IPS-NIHi7 (cell line): Measurements from ENCODE around the gene GPC1.

Experiments used
- DNase-seq: peaks from one replicate; pipeline ENCODE4 v3.0.0; 2012; ENCODE audit warnings: mixed read lengths; ENCODE audit errors: extremely low spot score

The GPC1 gene

DNA sequence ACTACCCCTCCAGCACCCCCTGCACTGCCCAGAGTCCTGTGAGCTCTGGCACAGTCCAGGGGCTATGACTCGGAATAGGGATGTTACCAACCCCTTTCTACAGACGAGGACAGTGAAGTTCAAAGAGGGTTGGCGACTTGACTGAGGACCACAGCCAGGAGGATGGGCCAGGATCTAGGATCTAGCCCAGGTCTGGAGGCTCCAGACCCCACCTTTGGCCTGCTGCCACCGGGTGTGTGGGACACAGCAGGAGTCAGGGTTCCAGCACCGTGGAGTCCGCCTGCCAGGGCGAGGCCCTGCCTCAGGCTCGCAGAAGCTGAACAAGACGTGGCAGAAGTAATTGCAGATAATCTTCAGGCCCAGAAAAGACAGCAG is 37.9 kb upstream of the GPC1 start:
- no peak for DNase-seq

DNA sequence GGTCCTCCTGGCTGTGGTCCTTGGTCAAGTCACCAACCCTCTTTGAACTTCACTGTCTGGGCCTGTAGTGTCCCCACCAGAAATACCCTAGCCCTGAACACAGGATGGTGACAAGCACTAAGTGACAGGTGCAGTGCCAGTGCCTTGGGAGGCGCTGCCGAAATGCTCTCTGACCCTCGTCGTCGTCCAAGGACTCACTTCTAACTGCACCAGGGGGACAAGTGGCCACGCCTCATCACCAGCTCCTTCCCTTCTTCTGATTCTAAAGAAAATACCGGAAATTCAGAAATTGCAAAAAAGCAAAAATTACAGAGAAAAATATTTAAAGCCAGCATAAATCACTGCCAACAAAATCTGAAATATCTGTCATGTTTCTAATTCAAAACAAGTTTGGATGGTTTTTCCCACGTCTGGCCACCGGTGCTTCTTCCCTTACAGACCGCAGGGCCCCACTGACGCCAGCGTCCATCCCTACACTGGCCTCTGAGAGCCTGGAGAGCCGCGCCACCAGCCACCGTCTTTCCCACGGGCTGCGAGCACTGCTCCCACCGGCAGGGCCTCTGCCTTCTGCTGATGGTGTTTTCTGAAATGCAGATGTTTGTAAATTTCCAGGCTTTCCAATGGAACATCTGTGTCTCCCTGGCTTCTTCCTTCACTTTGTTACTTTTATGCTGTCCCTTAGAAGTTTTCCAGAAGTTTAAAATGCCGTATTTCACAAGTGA is 37.4 kb upstream of the GPC1 start:
- DNase-seq = no peak

DNA sequence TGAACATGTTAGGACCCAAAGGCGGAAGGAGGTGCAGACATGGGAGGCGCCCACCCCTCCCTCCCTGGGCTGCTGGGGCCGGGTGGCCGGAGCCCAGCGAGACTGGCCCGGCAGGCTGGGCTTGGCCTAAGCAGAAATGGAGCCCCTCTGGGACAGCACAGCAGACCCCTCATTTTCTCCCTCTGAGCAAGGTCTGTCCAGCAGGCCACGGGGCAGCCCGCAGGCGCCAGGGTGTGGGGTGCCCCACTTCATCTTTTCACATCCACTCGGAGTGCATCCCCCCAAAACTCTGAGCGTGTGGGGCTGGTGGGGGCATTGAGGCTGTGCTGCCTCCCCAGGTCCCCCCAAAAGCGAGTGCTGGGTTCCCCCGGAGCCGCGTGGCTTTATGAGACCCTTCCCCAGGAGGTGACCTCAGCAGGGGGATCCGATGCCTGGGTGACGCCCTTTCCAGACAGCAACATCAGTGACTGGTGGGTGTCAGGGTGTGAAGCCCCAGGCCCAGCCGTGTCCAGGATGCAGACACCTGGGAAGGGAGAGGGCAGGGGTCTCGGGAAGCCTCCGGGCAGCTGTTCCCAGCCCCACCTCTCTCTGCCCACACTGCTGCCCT is 36.7 kb upstream of the GPC1 start:
- DNase-seq = no peak

DNA sequence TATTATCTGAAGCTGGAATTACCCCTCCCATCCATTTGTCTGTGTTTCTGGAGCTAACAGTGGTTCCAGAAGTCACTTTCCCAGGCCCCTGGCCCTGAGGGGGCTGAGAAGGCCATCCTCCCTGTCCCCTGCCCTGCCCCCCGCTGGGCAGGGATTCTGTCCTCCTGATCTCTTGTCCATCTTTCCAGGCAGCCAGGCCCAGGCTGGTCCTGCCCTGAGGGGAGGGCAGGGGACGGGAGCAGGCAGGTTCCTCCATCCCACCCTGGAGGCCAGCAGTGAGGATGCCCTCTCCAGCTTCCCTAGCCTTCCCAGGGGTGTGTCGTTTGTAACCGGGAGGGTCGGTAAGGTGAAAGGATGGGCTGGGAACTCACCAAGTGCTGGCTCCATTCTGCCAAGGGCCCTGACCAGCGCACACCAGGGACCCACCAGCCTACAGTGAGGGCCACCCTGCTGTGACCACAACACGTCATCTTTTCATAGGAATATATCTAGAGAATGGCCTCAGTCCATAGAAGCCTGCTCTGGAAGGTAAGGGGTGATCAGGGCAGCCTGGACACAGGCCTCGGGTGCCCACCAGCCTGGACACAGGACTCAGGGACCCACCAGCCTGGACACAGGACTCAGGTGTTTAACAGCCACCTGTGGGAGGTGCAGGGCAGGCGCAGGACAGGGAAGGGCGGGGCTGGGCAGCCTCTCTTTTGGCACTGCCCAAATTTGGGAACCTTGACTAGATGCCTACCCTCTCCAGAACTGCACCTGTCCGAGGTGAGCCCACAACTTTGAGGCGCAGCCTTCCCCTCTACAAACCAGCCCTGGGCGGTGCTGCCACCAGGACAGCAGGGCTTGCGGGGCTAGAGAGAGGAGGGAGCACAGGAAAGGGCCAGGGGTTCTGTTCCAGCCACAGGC is 35.8 kb upstream of the GPC1 start:
- DNase-seq = no peak

DNA sequence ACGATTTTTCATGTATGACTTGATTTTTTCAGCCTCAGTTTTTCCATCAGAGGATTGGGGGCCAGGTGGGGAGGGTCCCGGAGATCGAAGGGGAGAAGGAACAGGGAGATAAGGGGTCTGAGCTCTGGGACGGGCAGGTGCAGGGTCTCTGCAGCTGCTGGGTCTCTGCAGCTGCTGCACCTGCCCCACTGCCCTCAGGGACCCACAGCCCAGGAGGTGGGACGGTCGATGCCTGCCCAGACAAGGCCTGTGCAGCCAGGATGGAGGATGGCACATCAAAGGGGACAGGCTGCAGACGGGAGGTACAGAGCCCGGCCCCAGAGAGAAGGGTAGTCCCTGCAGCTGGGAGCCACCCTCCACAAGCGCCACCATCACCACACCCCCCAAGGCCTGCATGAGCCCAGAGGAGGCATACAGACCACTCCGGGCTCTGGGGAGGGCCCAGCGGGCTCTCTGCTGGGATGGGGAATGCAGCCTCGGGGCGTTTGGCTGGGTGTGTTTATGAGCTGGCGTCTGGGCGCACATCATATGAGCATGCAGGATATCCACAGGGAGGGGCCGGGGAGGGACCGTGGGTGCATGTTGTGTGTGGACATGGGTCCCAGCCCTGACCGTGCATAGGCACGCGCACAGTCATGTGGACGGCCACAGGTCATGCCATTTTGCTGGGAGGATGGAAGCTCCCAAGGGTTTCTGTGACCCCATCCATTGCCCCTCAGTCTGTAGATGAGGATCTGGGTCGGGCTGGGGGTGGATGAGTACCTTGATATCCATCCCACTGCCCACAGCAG is 34.9 kb upstream of the GPC1 start:
- DNase-seq = no peak

DNA sequence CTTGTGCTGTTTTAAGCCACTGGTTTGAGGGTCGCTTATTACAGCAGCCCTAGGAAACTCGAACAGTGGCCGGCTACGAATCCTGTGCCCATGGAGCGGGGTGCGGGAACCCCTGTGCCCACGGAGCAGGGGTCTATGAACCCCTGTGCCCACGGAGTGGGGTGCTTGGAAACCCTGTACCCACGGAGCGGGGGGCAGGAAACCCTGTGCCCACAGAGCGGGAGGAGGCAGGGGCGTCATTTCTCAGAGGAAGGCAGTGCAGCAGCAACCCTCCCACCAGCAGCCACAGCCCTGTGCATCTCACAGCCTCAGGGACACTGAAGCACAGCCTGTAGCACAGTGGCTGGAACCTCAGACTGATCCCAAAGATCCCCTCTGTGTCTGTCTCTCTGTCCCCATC is 34.2 kb upstream of the GPC1 start:
- no peak for DNase-seq

DNA sequence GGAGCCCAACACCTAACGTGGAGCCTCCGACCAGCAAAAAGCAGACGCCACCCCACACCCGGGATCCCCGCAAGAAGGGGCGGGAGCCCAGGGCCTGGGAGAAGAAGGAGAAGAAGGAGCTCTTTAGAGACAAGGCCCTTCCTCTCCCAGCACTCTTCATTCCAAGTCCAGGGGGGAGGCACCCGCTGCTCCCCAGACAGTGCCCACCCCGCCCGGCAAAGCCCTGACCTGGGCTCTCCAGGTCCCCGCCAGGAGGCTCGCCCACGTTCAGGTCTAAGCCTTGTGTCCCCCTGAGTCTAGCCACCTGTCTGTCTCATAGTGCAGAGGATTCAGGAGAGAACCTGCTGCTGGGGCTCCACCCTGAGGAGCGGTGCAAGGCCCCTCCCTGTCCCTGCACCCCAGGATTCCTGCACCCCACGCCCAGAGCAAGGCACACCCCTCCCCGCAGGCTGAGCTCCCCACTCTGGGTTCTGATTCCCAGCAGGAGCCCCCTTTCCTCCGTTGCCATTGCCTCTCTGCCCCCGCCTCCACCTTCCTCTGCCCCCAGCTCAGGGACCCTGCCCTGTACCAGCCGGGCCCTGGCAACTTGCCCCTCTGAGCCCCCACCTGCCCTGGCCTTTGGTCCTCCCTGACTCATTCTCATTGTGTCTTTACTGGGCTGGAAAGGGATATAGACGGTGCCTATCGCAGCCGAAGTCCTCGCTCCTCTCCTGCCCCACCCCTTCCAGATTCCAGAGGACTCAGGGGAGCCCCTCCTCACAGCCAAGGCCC is 33.5 kb upstream of the GPC1 start:
- no peak for DNase-seq

DNA sequence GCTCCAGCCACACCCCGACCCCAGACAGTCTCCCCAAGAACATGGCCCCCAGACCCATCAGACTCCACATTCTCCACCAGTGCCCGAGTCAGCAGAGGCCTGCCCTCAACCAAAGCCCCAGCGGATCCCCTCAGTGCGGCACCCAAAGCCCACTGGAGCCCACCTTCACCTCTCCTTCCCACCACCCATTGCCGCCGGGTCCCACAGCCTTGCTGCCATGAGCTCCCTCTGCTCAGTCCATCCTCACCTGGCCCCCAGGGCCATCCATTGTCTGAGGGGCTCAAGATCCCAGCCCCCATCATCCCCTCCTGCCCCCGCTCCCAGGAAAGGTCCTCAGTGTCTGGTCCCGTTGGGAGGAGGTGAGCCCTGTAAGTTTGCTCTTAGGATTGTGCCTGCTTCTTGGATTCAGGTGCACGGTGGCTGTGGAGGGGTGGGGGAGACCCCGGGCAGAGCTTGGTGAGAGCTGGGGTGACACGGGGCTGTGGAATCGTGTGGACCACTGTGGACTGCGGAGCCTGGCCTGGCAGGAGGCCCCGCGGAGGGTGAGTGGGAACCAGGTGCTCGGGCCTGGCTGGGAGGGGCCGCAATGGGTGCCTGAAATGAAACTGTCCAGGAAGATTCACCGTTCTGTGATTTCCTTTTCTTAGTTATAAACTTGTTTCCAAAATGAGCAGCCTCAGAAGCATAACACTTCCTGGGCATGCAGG is 32.7 kb upstream of the GPC1 start:
- DNase-seq = no peak

DNA sequence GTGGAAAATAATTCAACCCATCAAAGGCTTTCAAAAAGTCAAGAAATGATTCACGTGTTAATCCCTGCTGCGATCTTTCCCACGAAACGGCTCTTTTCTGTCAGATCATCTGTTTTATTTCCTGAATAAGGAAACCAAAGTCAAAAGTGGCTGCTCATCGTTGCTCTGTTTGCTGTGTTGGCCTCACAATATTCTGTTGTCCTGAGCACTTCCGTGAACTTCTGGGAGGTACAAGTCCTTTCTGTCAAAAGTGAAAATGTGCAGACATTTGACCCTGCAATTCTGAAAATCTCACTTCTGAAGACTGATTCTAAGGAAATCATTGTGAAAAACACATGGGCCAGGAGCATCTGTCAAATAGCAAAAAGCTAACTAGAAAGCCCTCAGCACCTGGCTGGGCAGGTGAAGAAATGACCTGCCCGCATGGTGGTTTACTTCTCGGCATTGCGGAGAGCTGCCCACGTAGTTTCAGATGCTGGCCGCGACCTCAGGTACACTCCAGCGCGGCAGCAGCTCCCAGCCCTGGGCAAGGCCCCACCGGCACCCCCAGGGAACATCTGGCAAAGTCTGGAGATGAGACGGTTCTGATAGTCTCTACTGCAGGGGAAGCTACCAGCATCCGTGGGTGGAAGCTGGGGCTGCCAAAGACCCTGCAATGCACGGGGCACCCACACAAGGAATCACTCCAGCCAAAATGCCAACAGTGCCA is 31.9 kb upstream of the GPC1 start:
- no peak for DNase-seq

DNA sequence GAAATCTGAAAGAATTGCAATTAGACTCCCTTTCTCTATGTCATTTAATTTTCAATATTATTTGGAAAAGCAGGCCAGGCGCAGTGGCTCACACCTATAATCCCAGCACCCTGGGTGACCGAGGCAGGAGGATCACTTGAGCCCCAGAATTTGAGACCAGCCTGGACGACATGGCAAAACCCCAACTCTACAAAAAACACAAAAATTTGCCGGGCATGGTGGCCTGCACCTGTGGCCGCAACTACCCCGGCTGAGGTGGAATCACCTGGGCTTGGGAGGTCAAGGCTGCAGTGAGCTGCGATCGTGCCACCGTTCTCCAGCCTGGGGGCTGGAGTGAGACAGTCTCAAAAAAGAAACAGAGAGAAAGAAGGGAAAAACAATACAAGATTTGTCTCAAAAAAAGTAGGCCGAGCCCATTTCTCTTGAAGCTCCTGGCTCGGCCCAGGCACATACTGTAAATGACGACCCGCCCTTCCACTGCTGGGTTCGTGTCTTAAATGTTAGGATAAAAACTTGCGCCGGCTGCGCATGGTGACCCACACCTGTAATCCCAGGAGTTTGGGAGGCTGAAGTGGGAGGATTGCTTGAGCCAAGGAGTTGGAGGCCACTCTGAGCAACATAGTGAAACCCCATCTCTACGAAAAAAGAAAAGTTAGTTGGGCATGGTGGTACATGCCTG is 31.1 kb upstream of the GPC1 start:
- no peak for DNase-seq

DNA sequence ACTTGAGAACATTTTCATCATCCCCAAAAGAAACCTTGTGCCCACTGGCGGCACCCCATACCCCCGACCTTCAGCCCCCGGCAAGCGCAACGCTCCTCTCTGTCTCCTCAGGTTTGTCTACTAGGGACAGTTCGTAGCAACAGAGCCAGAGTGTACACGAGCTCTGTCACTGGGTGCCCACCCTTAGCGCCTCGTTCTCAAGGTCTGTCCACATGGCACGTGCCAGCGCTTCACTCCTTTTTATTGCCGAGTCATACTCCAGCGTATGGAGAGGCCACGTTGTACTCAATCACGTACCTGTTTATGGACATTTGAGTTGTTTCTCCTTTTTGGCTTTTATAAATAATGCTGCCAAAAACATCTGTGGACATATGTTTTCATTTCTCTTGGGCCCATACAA is 30.3 kb upstream of the GPC1 start:
- no peak for DNase-seq

DNA sequence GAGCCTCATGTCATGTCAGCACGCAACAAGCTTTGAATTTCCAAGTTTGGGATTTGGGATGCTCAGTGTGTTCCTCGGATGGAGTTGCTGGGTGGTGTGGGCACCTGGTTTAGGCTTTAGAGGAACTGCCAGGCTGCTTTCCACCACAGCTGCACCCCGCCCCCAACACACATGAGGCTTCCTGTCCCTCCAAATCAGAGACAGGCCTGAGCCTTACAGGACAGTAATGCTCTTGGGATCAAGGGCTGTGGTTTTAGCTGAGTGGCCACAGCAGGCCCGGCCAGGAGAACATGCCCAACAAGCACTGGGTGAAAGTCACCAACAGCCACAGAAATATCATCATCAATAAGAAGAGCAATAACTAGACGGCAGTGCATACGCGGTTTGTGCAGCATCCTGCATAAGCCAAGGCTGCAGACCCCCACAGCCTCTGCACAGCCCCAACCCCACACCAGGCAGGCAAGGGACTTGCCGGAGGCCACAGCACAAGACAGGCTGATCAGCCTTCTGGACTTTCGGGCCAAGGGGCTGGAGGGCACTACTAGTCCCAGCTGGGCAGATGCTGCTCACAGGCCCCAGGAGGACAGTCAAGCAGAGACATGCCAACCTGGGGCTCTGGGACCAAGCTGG is 29.7 kb upstream of the GPC1 start:
- DNase-seq = no peak

DNA sequence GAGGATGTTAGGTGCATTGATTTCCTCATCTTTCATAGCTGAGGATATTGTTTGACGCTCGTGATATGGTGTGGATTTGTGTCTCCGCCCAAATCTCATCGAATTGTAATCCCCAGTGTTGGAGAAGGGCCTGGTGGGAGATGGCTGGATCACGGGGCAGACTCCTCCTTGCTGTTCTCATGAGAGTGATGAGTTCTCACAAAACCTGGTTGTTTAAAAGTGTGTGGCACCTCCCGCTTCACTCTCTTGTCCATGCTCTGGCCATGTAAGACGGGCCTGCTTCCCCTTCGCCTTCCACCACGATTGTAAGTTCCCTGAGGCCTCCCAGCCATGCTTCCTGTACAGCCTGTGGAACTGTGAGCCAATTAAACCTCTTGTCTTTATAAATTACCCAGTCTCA is 28.4 kb upstream of the GPC1 start:
- DNase-seq = no peak

DNA sequence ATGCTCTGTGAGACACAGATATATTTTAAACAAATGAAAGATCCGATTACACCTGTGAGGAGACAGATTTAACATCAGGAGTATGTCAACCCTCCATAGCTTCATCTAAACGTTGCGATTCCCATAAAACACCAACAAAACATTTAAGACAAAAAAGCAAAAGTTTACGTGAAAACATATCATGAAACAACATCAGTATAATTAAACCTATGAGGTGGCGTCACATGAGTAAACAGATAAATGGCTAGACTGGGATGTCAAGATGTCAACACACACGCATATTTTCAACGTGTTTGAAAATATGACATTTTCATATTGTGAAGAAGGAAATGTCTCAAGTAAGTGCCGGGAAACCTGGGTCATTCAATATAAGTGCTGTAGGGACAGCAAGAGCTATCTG is 25.5 kb upstream of the GPC1 start:
- DNase-seq = no peak

DNA sequence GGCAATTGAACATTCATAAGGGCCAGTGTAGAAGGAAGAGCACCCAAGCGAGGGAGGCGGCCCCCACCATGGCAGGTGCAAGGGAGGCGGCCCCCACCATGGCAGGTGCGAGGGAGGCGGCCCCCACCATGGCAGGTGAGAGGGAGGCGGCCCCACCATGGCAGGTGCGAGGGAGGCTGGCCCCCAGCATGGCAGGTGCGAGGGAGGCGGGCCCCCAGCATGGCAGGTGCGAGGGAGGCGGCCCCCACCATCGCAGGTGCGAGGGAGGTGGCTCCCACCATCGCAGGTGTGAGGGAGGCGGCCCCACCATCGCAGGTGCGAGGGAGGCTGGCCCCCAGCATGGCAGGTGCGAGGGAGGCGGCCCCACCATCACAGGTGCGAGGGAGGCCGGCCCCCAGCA is 24.7 kb upstream of the GPC1 start:
- no peak for DNase-seq

DNA sequence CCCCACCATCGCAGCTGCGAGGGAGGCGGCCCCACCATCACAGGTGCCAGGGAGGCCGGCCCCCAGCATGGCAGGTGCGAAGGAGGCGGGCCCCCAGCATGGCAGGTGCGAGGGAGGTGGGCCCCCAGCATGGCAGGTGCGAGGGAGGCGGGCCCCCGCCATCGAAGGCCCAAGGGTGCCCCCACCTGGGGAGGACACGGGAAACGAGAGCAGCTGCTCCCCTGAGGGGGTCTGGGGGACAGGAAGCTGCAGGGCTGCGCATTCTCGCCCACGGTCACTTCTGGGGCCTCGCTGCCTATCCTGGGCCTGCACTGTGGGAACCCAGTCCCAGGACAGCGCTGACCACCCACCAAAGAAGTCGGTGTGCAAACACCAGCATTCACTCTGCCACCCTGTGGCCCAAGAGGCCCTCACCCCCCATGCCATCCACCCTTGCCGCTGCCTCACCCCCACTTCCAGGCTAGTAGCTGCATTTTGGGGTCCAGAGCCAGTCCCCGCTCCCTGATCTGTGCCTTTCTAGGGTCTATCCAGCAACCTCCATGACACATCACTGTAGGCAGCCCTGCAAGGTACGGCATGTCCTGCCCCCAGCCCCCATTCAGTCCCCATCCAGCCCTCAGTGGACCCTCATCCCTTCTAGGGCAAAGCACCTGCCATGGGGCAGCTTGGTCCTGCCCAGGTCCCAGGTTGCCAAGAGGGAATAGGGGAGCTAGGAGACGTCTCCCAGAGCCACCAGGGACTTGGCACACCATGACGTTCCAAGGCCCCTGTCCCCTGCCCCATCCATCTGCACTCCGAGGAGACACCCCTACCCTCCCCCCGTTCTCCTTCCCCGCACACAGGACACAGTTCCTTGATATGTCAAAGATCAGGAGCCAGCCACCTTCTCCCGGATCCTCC is 24.0 kb upstream of the GPC1 start:
- no peak for DNase-seq

DNA sequence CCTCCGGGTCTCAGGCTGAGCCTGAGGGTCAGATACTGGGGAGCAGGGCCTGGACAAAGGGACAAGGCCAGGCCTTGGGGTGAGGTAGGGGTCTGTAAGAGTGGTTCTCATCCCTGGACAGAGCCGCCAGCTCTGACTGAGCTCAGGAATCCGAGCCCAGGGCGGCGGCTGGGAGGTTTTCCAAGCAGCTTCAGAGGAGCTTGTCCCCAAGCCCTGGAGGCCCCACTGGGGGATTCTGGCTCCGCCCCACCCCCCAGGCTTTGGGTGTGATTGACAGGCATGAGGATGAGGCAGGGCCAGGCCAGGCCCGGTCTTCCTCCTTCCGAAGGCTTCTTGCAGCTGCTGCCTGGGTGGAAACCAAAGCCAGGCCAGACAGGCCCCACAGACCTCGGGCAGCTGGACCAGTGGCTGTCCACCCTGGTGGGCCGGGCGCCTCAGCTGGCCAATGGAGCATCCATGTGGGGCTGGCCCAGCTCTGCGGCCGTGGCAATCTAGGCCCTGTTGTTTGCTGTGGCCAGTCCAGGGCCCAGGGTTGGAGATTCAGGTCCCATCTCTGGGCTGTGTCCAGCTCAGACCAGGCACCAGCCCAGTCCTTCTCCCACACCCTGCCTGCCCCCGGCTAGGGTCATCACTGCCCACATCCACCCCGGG is 23.1 kb upstream of the GPC1 start:
- no peak for DNase-seq
